Measurements from ENCODE around the gene PCID2.

Gene PCID2

GRCh38 chr13:113184568-113185440 is 23.7 kb downstream of the PCID2 start:
- Histone ChIP-seq H3K36me3 (ENCODE audit: control insufficient read depth, low read depth, low read length) (peaks cover 64% of the 10 kb centered on the region), H3K4me1 (ENCODE audit: control insufficient read depth, low read depth, low read length) (peaks cover 7% of the 10 kb centered on the region), H3K9ac (ENCODE audit: low read length) (no peak overlapping the region), H3K27me3 (ENCODE audit: control insufficient read depth, insufficient read depth, low read length) (no peaks in the 10 kb centered on the region), H3K27ac (ENCODE audit: low read length) (no peak overlapping the region), H3K4me3 (ENCODE audit: low read length) (no peak overlapping the region), H3K9me3 (ENCODE audit: control insufficient read depth, low read depth, low read length) (no peaks in the 10 kb centered on the region)

GRCh38 chr13:113183450-113184129 is 24.9 kb downstream of the PCID2 start:
- Histone ChIP-seq H3K9ac (ENCODE audit: low read length) (no peak overlapping the region), H3K27ac (ENCODE audit: low read length) (no peak overlapping the region), H3K4me1 (ENCODE audit: control insufficient read depth, low read depth, low read length) (peaks cover 19% of the 10 kb centered on the region), H3K27me3 (ENCODE audit: control insufficient read depth, insufficient read depth, low read length) (no peaks in the 10 kb centered on the region), H3K4me3 (ENCODE audit: low read length) (no peak overlapping the region), H3K36me3 (ENCODE audit: control insufficient read depth, low read depth, low read length) (peaks cover 70% of the 10 kb centered on the region), H3K9me3 (ENCODE audit: control insufficient read depth, low read depth, low read length) (no peaks in the 10 kb centered on the region)

- no peaks in the 10 kb centered on the region for H3K9me3 ChIP-seq (ENCODE audit: control insufficient read depth, low read depth, low read length)
- peaks cover 69% of the 10 kb centered on the region for H3K36me3 ChIP-seq (ENCODE audit: control insufficient read depth, low read depth, low read length)
- no peak overlapping the region for H3K4me3 ChIP-seq (ENCODE audit: low read length)
- no peaks in the 10 kb centered on the region for H3K27me3 ChIP-seq (ENCODE audit: control insufficient read depth, insufficient read depth, low read length)
- peaks cover 22% of the 10 kb centered on the region for H3K4me1 ChIP-seq (ENCODE audit: control insufficient read depth, low read depth, low read length)
- no peak overlapping the region for H3K27ac ChIP-seq (ENCODE audit: low read length)
- no peak overlapping the region for H3K9ac ChIP-seq (ENCODE audit: low read length)
Measured at GRCh38 chr13:113182046-113182445, 26.4 kb downstream of the PCID2 start.

- Histone ChIP-seq H3K4me1 (ENCODE audit: control insufficient read depth, low read depth, low read length) (peaks cover 22% of the 10 kb centered on the region), H3K36me3 (ENCODE audit: control insufficient read depth, low read depth, low read length) (peaks cover 80% of the 10 kb centered on the region), H3K27me3 (ENCODE audit: control insufficient read depth, insufficient read depth, low read length) (no peaks in the 10 kb centered on the region), H3K27ac (ENCODE audit: low read length) (peak overlapping the region; percentile 40), H3K9me3 (ENCODE audit: control insufficient read depth, low read depth, low read length) (no peaks in the 10 kb centered on the region), H3K9ac (ENCODE audit: low read length) (peak overlapping the region; percentile 9), H3K4me3 (ENCODE audit: low read length) (no peak overlapping the region)
Measured at GRCh38 chr13:113179374-113180230, 28.9 kb downstream of the PCID2 start.

- Histone ChIP-seq H3K27ac (ENCODE audit: low read length) (no peak overlapping the region), H3K27me3 (ENCODE audit: control insufficient read depth, insufficient read depth, low read length) (no peaks in the 10 kb centered on the region), H3K36me3 (ENCODE audit: control insufficient read depth, low read depth, low read length) (peaks cover 75% of the 10 kb centered on the region), H3K4me1 (ENCODE audit: control insufficient read depth, low read depth, low read length) (peaks cover 22% of the 10 kb centered on the region), H3K4me3 (ENCODE audit: low read length) (no peak overlapping the region), H3K9ac (ENCODE audit: low read length) (no peak overlapping the region), H3K9me3 (ENCODE audit: control insufficient read depth, low read depth, low read length) (no peaks in the 10 kb centered on the region)
Measured at GRCh38 chr13:113178896-113179167, 29.6 kb downstream of the PCID2 start.

GRCh38 chr13:113178070-113178895 is 30.2 kb downstream of the PCID2 start:
- H3K4me1 ChIP-seq (ENCODE audit: control insufficient read depth, low read depth, low read length) = peaks cover 22% of the 10 kb centered on the region
- no peak overlapping the region for H3K9ac ChIP-seq (ENCODE audit: low read length)
- peaks cover 69% of the 10 kb centered on the region for H3K36me3 ChIP-seq (ENCODE audit: control insufficient read depth, low read depth, low read length)
- no peak overlapping the region for H3K4me3 ChIP-seq (ENCODE audit: low read length)
- no peaks in the 10 kb centered on the region for H3K9me3 ChIP-seq (ENCODE audit: control insufficient read depth, low read depth, low read length)
- no peaks in the 10 kb centered on the region for H3K27me3 ChIP-seq (ENCODE audit: control insufficient read depth, insufficient read depth, low read length)
- H3K27ac ChIP-seq (ENCODE audit: low read length) = no peak overlapping the region

GRCh38 chr13:113176822-113177221 is 31.6 kb downstream of the PCID2 start:
- H3K4me1 ChIP-seq (ENCODE audit: control insufficient read depth, low read depth, low read length) = peaks cover 22% of the 10 kb centered on the region
- no peaks in the 10 kb centered on the region for H3K9me3 ChIP-seq (ENCODE audit: control insufficient read depth, low read depth, low read length)
- H3K4me3 ChIP-seq (ENCODE audit: low read length) = no peak overlapping the region
- peaks cover 69% of the 10 kb centered on the region for H3K36me3 ChIP-seq (ENCODE audit: control insufficient read depth, low read depth, low read length)
- no peaks in the 10 kb centered on the region for H3K27me3 ChIP-seq (ENCODE audit: control insufficient read depth, insufficient read depth, low read length)
- no peak overlapping the region for H3K27ac ChIP-seq (ENCODE audit: low read length)
- no peak overlapping the region for H3K9ac ChIP-seq (ENCODE audit: low read length)

- Histone ChIP-seq H3K4me3 (ENCODE audit: low read length) (no peak overlapping the region), H3K4me1 (ENCODE audit: control insufficient read depth, low read depth, low read length) (peaks cover 22% of the 10 kb centered on the region), H3K9ac (ENCODE audit: low read length) (no peak overlapping the region), H3K27ac (ENCODE audit: low read length) (no peak overlapping the region), H3K27me3 (ENCODE audit: control insufficient read depth, insufficient read depth, low read length) (no peaks in the 10 kb centered on the region), H3K9me3 (ENCODE audit: control insufficient read depth, low read depth, low read length) (no peaks in the 10 kb centered on the region), H3K36me3 (ENCODE audit: control insufficient read depth, low read depth, low read length) (peaks cover 72% of the 10 kb centered on the region)
Measured at GRCh38 chr13:113176280-113176679, 32.2 kb downstream of the PCID2 start.

GRCh38 chr13:113172419-113172926 is 36.0 kb downstream of the PCID2 start:
- Histone ChIP-seq H3K36me3 (ENCODE audit: control insufficient read depth, low read depth, low read length) (peaks cover 53% of the 10 kb centered on the region), H3K27ac (ENCODE audit: low read length) (no peak overlapping the region), H3K4me3 (ENCODE audit: low read length) (no peak overlapping the region), H3K9me3 (ENCODE audit: control insufficient read depth, low read depth, low read length) (no peaks in the 10 kb centered on the region), H3K4me1 (ENCODE audit: control insufficient read depth, low read depth, low read length) (no peaks in the 10 kb centered on the region), H3K9ac (ENCODE audit: low read length) (no peak overlapping the region), H3K27me3 (ENCODE audit: control insufficient read depth, insufficient read depth, low read length) (no peaks in the 10 kb centered on the region)

GRCh38 chr13:113171250-113172125 is 37.0 kb downstream of the PCID2 start:
- Histone ChIP-seq H3K9me3 (ENCODE audit: control insufficient read depth, low read depth, low read length) (no peaks in the 10 kb centered on the region), H3K36me3 (ENCODE audit: control insufficient read depth, low read depth, low read length) (peaks cover 46% of the 10 kb centered on the region), H3K4me3 (ENCODE audit: low read length) (no peak overlapping the region), H3K4me1 (ENCODE audit: control insufficient read depth, low read depth, low read length) (no peaks in the 10 kb centered on the region), H3K27ac (ENCODE audit: low read length) (no peak overlapping the region), H3K9ac (ENCODE audit: low read length) (no peak overlapping the region), H3K27me3 (ENCODE audit: control insufficient read depth, insufficient read depth, low read length) (no peaks in the 10 kb centered on the region)
